ENCODE data around the gene FBXO41. TPM values are rescaled to one million over a fixed set of nuclear protein-coding genes. Genes with fewer than 3 reads are reported as not detected.
A peak's percentile ranks its signal among the peaks of the same experiment; 100 is the strongest.

The FBXO41 gene
- total and polyA plus RNA-seq, 2 experiments from 2014 or later: 0.44 to 1.1 TPM

DNA sequence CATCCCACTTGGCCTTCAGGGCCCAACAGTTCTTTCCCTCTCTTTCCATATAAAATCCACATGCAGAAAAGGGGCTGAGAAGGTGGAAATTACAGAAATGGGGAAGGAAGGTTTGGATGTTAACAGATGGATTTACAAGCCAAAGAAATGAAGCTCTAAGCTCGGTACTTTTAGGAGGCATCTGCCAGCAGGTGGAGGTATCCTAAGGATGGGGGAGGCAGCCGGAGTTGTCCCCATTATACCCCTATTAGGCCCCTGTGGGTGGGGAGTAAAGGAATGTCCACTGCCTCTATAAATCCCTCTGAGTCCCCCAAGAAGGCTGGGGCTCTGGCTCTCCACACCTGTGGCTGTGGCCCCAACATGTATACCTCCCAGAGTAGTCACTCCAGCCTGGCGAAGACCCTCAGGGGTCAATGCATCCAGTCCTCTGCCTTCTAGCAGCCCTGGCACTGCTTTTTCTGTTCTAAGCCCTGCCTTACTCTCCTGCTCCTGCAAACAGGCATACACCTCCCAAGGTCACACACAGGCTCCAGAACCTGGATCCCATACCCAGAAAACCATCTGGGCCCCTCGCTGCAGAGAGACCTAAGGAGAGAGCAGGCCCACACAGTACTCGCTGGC, 1.2 kb downstream of the FBXO41 start:
- H3K36me3 ChIP-seq (ENCODE audit: low read depth): no peaks in the 10 kb centered on the region
- H3K4me2 ChIP-seq (ENCODE audit: unreplicated experiment): peak overlapping the region; percentile 77
- no peaks in the 10 kb centered on the region for H3K4me1 ChIP-seq (ENCODE audit: insufficient read depth)
- DNase-seq: no peak
- TF ChIP-seq EZH2 (IDR thresholded peaks at IDR 0.05; ENCODE audit: insufficient read depth, poor library complexity, severe bottlenecking) (no peak), EZH2phosphoT487 (IDR thresholded peaks at IDR 0.05; ENCODE audit: insufficient read depth, low read depth) (no peak)
- H4K20me1 ChIP-seq (ENCODE audit: insufficient read depth): no peaks in the 10 kb centered on the region
- H2AFZ ChIP-seq: no peak overlapping the region
- peak overlapping the region; percentile 76 for H3K4me3 ChIP-seq
- WGBS, 2 experiments (ENCODE audit: low coverage in 1 of 2, low lambda C conversion rate in 2 of 2, missing lambda C conversion rate in 2 of 2): 31 to 38% methylated on average over 5 of the region's 5 CpGs
- H3K9me2 ChIP-seq (ENCODE audit: insufficient read depth): no peaks in the 10 kb centered on the region
- H3K79me2 ChIP-seq (ENCODE audit: insufficient read depth): no peaks in the 10 kb centered on the region
- H3K27ac ChIP-seq: no peak overlapping the region
- no peak overlapping the region for H3K9ac ChIP-seq
- in situ Hi-C loops (cut with MboI): no loop called here
- no peaks in the 10 kb centered on the region for H3K9me3 ChIP-seq (ENCODE audit: low read depth)
- H3F3A ChIP-seq (ENCODE audit: insufficient read depth): no peaks in the 10 kb centered on the region
- H3K27me3 ChIP-seq (replicated peaks; ENCODE audit: insufficient read depth): peaks cover 3% of the 10 kb centered on the region; the same call in 1 of the 2 replicates

DNA sequence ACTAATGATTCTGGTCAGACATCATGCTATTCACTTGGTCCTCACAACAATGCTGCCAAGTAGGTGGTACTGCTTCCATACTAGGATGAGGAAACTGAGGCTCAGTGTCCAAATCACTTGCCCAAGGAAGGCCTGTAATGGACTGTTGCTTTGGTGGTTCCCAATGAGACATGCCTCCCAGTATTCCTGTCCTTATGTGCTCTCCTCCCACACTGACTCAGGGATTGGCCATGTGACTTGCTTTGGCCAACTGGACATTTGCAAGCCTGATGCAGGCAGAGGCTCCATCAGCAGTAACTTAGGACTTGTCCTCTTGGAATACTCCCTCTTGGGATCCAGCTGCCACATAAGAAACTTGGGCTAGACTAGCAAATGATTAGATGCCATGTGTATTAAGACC, 3.0 kb downstream of the FBXO41 start:
- no peak overlapping the region for H3K9ac ChIP-seq
- H4K20me1 ChIP-seq (ENCODE audit: insufficient read depth): no peaks in the 10 kb centered on the region
- DNase-seq: no peak
- no peak for TF ChIP-seq EZH2 (IDR thresholded peaks at IDR 0.05; ENCODE audit: insufficient read depth, poor library complexity, severe bottlenecking)
- no peak for TF ChIP-seq EZH2phosphoT487 (IDR thresholded peaks at IDR 0.05; ENCODE audit: insufficient read depth, low read depth)
- no peaks in the 10 kb centered on the region for H3K36me3 ChIP-seq (ENCODE audit: low read depth)
- H3K27ac ChIP-seq: no peak overlapping the region
- in situ Hi-C loops (cut with MboI): no loop called here
- H3K4me1 ChIP-seq (ENCODE audit: insufficient read depth): no peaks in the 10 kb centered on the region
- no peak overlapping the region for H3K4me2 ChIP-seq (ENCODE audit: unreplicated experiment)
- H3K27me3 ChIP-seq (replicated peaks; ENCODE audit: insufficient read depth): no peaks in the 10 kb centered on the region
- H3K9me2 ChIP-seq (ENCODE audit: insufficient read depth): no peaks in the 10 kb centered on the region
- H3K79me2 ChIP-seq (ENCODE audit: insufficient read depth): no peaks in the 10 kb centered on the region
- no peaks in the 10 kb centered on the region for H3F3A ChIP-seq (ENCODE audit: insufficient read depth)
- no peak overlapping the region for H2AFZ ChIP-seq
- no peak overlapping the region for H3K4me3 ChIP-seq
- H3K9me3 ChIP-seq (ENCODE audit: low read depth): no peaks in the 10 kb centered on the region

DNA sequence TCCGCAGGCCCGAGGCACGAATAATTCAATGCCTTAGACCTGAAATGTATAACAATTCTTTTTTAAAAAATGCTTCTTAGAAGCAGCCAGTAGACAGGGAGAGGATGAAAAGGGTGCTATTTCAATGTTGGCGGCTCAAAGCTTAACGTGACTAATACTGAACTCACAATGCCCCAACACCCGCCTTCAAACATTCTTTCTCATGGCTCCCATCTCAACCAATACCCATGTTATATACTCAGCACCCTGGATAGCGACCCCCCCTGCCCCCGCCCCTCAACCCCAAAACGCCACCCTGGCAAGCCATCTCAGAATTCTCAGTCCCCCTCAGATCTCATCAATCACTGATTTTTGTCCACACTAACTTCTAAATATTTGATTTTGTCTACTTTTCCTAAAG, 4.4 kb downstream of the FBXO41 start:
- Histone ChIP-seq H3K4me1 (ENCODE audit: insufficient read depth) (no peaks in the 10 kb centered on the region), H3K27me3 (replicated peaks; ENCODE audit: insufficient read depth) (no peaks in the 10 kb centered on the region), H3K9ac (no peak overlapping the region), H4K20me1 (ENCODE audit: insufficient read depth) (no peaks in the 10 kb centered on the region), H3F3A (ENCODE audit: insufficient read depth) (no peaks in the 10 kb centered on the region), H2AFZ (no peak overlapping the region), H3K79me2 (ENCODE audit: insufficient read depth) (no peaks in the 10 kb centered on the region), H3K9me3 (ENCODE audit: low read depth) (no peaks in the 10 kb centered on the region), H3K4me2 (ENCODE audit: unreplicated experiment) (no peak overlapping the region), H3K27ac (no peak overlapping the region), H3K36me3 (ENCODE audit: low read depth) (no peaks in the 10 kb centered on the region), H3K4me3 (no peak overlapping the region), H3K9me2 (ENCODE audit: insufficient read depth) (no peaks in the 10 kb centered on the region)
- DNase-seq: no peak
- TF ChIP-seq EZH2 (IDR thresholded peaks at IDR 0.05; ENCODE audit: insufficient read depth, poor library complexity, severe bottlenecking) (no peak), EZH2phosphoT487 (IDR thresholded peaks at IDR 0.05; ENCODE audit: insufficient read depth, low read depth) (no peak)
- in situ Hi-C loops (cut with MboI): no loop called here
- 64 to 65% methylated on average over 9 of the region's 9 CpGs for WGBS, 2 experiments (ENCODE audit: low coverage in 1 of 2, low lambda C conversion rate in 2 of 2, missing lambda C conversion rate in 2 of 2)

DNA sequence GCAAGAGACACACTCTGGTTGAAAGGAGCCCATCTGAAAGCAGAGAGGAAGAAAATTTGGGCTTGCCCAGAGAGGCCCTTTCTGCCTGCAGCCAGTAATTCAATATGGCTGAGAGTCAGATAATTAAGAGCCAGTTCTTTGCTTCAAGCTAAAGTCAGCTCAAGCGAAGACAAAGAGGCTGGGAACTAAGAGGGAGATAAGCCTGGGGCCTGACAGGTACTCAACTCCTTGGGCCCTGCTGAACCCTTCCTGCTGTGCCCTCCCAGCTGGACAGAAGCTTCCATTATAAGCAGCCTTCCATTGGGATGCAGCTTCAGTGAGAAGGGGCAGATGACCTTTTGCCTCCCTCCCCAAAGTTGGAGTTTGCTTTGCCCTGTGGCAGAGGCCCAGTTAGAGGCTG, 12.0 kb downstream of the FBXO41 start:
- in situ Hi-C loops (cut with MboI): no loop called here

More for the DNA sequence above, 12.0 kb downstream of the FBXO41 start:
- Histone ChIP-seq H3K36me3 (ENCODE audit: low read depth) (no peaks in the 10 kb centered on the region), H3K9me3 (ENCODE audit: low read depth) (no peaks in the 10 kb centered on the region), H3K4me2 (ENCODE audit: unreplicated experiment) (no peak overlapping the region), H3K27me3 (replicated peaks; ENCODE audit: insufficient read depth) (peaks cover 20% of the 10 kb centered on the region), H4K20me1 (ENCODE audit: insufficient read depth) (no peaks in the 10 kb centered on the region), H3F3A (ENCODE audit: insufficient read depth) (0 out of 2 replicates have a peak, but pooled peaks cover 4% of the 10 kb centered on the region), H3K27ac (no peak overlapping the region), H3K9ac (no peak overlapping the region), H3K4me1 (ENCODE audit: insufficient read depth) (no peaks in the 10 kb centered on the region), H2AFZ (no peak overlapping the region), H3K9me2 (ENCODE audit: insufficient read depth) (no peaks in the 10 kb centered on the region), H3K4me3 (no peak overlapping the region), H3K79me2 (ENCODE audit: insufficient read depth) (no peaks in the 10 kb centered on the region)
- 76 to 100% methylated on average over 1 of the region's 1 CpG for WGBS, 2 experiments (ENCODE audit: low coverage in 1 of 2, low lambda C conversion rate in 2 of 2, missing lambda C conversion rate in 2 of 2)
- DNase-seq: no peak
- TF ChIP-seq EZH2 (IDR thresholded peaks at IDR 0.05; ENCODE audit: insufficient read depth, poor library complexity, severe bottlenecking) (no peak), EZH2phosphoT487 (IDR thresholded peaks at IDR 0.05; ENCODE audit: insufficient read depth, low read depth) (no peak)
